ENCODE results near the gene DNAJC5.
"Not testable (repeated sequence)": the region's sequence is repeated elsewhere in the genome, so short reads cannot be mapped to it uniquely, and the experiment has no call there.

Gene DNAJC5

DNA sequence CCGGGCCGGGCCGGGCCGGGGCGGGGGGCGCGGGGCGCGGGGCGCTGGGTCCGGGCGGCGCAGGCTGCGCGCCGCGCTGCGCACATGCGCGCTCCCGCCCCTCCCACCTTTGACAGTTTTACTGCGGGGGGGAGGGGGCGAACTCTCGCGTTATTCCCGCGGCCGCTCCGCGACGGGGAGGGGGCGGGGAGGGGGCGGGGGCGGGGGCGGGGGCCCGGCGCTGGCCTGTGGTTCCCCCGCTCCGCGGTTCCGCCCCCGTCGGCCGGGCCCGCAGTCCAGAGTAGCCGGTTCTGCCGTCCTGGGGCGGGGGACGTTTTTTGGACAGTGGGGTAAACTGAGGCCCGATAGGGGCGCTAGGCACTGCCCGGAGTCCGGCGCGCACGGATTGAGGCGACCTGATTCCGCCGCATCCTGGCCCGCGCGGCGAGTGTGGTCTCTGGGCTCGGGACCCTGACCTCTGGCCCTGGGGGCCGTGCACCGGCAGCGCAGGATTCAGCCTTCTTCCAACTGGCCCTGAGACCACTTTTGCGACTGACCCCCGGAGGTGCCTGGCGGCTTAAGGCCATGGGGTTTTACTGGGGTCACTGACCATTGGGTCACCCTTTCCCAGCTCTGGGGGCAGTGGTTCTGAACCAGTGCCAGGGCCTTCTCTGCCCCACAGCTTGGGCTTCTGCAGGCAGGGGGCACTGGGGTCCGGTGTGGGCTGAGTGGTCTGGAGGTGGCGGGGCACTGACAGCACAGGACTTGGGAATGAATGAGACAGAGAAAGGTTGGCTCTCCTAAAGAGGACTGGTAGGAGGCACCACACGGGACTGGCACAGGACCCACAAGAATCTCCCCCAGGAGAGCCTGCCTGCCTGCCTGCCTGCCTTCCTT, 75.2 kb downstream of the DNAJC5 start, which contains the start of gene ZNF512B:
Gene ZNF512B (minus strand): TSS at position 93 of the 876 bp plus-strand sequence. CDS start 1,980 bp downstream, outside the sequence.
- peak; percentile 80 for DNase-seq

DNA sequence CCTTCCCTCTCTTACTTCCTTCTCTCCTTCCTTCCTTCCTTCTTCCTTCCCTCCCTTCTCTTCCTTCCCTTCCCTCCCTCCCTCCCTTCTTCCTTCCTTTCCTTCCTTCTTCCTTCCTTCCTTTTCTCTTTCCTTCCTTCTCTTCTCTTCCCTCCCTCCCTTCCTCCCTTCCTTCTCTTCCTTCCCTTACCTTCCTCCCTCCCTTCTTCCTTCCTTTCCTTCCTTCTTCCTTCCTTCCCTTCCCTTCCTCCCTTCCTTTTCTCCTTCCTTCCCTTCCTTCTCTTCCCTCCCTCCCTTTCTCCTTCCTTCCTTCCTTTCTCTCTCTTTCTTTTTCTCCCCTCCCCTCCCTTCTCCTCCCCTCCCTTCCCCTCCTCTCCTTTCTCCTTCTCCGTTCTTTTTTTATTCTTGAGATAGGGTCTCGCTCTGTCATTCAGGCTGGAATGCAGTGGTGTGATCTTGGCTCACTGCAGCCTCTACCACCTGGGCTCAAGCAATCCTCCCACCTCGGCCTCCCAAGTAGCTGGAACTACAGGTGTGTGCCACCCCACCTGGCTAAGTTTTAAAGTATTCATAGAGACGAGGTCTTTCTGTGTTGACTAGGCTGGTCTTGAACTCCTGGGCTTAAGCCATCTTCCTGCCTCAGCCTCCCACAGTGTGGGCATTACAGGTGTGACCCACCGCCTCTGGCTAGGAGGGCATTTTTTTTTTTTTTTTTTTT, 75.9 kb downstream of the DNAJC5 start:
- DNase-seq: no peak

DNA sequence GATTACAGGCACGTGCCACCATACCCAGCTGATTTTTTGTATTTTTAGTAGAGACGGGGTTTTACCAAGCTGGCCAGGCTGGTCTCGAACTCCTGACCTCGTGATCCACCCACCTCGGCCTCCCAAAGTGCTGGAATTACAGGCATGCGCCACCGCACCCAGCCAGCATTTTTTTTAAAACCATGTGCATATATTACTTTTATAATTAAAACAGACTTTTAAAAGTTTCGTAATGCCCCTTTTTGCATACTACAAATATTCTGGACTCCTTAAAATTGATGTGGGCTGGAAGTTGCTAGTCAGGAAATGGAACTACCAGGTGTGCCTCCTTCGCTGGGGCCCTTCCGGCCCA, 77.0 kb downstream of the DNAJC5 start:
- DNase-seq: not testable (repeated sequence)

DNA sequence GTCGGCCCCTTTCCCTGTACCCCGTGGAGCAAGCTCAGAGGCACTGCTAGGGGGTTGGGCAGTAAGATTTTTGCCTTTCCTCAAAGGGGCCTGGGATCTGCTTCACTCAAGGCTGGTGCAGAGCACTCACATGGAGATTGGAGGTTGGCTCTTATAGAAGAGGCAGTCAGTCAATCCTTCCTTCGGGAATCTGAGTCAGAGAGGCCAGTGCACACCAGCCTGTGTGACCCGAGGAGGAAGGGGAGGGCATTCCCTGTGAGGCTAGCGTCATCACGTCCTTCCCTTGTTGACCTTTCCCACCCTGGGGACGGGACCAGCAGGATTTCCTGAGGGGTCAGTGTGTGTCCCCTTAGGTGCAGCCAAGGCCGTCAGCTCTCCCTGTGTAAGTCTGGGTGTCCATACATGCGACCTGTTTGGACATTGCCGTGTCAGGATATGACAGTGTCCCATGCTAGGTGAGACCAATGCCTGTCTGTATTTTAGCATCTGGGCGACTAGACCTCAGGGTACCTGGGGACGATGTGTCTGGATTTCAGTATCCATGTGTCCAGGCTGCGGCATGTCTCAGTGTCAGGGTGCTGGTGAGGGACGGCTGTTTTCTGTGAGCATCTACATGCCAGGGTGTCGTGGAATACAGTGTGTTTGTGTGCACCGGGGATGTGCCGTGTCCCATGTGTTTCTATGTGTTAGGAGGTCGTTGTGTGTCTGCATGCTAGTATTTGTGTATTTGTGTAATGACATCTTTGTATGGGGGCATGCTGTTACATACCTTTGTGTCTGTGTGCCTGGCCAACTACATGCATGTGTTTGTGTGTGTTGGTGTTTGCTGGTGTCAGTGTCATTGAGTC, 77.6 kb downstream of the DNAJC5 start:
- no peak for DNase-seq

DNA sequence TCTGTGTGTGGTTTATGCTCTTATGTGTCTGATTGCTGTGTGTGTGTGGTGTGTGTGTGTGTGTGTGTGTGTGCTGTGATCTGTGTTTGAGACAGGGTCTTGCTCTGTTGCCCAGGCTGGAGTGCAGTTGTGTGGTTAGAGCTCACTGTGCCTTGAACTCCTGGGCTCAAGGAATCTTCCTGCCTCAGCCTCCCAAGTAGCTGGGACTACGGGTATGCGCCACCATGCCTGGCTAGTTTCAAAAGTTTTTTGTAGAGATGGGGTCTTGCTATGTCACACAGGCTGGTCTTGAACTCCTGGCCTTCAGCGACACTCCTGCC, 78.2 kb downstream of the DNAJC5 start:
- DNase-seq: no peak

DNA sequence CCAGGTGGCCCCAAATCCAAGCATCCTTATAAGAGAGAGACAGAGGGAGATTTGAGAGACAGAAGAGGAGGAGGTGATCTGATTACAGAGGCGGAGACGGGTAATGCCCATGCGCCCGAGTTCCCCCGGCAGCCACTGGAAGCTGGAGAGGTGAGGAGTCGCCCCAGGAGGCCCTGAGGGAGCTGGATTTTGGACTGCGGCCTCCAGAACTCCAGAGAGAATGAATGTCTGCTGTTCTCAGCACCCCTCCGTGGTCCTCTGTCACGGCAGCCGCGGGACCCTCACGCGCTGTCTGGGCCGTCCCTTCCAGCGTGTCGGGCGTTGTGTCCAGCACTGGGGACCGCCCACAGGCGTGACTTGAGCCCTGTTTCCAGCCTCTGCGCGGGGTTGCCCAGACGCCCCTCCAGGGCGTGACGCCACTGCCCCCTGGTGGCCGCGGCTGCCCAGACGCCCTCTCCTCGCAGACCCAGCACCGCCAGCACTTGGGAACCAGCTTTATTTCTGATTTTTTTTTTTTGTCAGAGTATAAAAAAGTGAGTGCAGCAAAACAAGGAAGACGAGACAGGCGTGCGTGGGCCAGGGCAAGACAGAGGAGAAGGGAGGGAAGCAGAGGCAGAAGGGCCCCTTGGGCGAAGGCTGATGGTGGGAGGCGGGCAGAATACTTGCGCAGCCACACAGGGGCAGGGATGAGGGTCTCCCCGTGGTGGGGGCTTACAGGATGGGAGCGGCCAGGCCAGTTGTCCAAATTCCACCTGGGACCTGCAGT, 78.9 kb downstream of the DNAJC5 start:
- DNase-seq: peak; percentile 94

DNA sequence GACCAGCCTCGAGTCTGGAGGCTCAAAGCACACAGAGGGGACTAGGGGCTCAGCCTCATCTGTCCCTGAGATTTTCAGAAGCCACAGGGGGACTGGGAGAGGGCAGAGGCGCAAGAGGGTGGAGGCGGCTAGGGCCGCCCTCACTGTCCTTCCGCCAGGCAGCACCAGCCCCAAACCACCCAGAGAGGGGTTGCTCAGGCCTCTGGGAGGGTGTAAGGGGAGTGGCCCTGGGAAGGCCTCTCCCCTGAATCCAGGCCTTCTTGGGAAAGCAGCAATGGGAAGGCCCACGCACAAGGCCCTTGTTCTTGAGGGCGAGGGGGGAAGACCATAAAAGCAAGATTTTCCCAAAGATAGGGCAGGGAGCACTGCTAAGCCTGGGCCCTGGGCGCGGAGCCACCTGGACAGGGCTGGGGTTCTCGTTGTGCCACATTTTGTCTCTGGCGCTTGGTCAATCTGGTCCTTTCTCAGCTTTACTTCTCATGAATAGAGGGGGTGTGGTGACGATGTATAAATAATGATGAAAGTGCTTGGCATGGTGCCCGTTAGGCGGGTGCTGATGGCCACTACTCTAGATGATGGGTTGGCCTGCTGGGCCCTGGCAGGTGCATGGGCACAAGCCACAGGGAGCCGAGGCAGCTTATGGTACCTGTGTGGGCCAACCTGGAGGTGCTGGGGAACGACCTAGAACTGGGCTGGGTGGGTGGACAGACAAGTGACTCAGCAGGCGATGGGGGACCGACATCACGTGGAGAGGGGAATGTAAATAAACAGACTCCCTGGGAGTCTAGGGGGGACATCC, 79.7 kb downstream of the DNAJC5 start:
- DNase-seq: no peak

DNA sequence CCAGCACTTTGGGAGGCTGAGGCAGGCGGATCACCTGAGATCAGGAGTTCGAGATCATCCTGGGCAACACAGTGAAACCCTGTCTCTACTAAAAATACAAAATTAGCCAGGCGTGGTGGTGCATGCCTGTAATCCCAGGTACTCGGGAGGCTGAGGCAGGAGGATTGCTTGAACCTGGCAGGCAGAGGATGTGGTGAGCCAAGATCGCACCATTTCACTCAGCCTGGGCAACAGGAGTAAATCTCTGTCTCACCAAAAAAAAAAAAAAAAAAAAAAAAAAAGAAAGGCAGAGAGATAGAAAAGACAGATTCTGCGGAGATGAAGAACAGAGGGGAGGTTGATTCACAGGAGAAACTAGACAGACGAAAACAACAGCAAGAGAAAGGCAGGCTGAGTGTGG, 81.6 kb downstream of the DNAJC5 start:
- DNase-seq: not testable (repeated sequence)

DNA sequence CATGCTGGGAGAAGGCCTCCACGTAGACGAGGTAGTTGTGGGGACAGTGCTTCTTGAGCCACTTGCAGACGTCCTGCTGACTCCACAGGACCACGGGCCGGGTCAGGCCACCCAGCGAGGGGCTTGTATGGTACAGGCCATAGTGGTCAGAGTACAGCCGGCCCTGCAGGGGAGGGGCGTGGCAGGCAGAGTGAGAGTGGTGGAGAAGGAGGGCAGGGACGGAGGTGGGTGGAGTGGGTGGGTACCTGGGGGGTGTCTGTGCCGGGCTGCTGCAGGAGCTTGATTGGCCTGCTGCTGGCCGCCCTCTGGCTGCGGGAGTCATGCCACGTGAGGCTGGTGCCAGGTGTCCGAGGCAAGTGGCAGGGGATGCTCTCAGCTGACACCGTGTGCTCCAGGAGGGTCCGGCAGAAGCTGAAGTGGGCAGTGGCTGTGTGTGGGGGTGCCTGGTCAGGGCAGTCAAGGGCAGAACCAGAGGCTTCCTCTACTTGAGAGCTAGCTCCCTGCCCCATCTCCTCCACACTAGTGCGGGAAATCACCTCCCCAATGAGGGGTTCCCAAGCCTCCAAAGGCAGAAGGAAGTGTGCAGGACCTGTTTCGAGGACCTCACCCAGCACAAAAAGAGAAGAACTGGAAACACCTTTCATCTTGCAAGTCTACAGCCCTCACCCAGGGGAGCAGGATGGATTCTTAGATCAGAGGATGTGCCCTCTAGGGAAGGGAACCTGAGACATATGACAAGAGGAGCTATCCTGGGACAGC, 82.2 kb downstream of the DNAJC5 start:
- DNase-seq: no peak

DNA sequence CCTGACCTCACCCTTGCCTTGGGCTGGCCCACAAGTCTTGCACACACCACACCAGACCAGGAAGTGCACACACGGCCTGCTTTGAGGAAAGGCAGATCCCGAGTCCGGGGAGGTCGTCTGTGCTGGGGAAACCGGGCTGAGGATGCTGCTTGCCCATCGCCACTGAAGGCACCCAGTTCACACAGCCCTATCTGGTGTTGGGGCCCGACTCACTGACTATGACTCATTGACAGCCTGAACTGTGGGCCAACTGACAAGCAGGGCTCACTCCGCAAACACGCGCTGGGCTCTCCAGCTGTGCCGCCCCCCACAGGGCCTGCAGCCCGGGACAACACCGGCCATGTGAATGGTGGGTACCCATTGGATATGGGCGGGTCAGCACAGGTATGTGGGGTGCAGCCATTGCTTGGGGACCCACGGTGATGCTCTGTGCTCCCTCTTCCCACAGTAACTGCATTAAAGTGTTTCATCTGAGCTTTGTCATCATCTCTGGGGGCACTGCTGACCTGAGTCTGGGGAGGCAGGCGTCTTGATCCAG, 82.9 kb downstream of the DNAJC5 start:
- no peak for DNase-seq

DNA sequence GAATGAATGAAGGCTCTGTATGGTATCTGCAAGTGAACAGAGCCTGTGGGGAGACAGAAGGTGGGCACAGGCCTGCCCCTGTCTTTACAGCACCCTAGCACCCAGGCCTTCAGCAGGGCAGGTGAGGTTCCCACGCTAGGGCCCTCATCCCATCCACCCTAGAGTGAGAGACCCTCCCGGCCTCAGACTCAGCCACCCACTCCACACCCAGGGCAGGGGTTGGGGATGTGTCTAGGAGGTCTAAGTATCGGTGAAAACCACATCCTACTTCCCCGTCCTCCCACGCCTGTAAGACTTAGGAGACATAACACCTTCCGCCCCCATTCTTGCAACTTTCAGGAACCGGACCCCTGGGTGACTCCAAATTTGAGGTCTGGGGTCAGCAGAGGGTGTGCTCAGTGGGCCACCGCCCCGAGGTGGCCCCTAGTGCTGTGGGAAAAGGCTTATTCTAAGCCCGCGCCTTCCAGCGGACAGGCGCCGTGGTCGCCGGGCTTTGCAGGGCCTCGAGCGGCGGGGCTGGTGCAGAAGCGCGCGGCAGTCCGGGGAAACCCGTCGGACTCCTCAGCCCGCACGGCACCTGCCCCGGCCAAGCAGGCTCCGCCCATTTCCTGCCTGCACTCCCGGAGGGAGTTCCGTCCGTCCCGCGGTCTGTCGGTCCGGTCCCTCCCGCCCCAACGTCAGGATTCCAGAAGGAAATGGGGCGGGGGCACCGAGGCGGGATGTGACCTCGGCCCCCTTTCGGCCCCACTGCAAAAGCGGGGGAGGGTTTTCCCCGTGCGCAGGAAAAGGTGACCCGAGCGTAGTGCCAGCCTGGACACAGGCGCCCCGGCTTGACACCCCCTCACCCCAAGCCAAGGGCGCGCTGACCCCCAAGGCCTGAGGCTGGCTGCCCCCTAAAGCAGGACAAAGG, 83.6 kb downstream of the DNAJC5 start:
- peak; percentile 54 for DNase-seq

DNA sequence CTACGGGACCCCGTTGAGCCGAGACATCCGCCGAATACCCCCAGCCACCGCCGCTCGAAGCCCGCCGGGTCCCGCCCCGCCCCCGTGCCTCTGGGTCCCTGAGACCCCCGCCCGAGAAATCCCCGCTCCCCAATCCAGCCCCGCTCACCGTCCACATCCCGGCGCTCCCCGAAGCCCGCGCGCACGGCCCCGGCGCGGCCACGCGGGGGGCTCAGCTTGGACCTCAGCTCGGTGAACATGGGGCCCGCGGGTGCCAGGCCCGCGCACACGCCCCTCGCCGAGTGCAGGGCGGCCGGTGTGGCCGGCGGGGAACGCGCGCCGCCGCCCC, 84.3 kb downstream of the DNAJC5 start:
- DNase-seq: peak; percentile 43

DNA sequence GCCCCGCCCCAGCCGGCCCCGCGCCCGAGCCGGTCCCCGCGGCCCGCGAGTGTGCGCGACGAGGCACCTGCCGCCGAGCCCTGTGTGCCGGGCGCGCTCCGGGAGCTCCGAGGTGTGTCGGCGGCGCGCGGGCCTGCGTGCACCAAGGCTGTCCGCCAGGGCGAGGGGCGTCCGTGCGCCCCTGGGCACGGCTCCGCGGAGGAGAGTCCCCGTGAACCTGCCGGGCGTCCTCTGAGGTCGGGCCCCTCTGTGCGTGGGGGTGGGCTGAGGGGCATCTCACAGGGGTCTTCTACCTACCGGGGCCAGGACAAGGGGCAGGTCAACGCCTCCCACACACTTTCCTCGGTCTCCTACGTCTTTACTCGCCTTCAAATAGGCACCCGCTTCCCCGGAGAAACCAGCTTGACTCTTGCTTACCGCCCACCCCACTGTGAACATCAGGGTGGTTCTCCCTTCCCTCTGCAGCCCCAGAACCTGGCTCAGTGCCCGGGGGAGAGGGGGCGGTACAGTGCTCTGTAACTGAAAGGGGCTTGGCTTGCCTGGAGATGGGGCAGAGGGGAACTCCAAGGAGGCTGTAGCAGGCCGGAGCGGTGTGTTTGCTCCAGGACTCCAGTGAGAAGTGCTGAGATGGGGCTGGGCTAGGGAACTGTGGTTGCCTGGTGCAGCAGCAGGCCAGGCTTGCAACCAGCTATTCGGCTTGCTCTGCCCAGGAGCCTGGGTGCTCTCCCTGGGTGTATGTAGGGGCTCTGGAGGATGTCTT, 84.8 kb downstream of the DNAJC5 start, which contains the start of gene SAMD10:
Gene SAMD10 (minus strand): TSS at position 86 of the 760 bp plus-strand sequence. CDS start 175 bp downstream, outside the sequence.
- peak; percentile 81 for DNase-seq

DNA sequence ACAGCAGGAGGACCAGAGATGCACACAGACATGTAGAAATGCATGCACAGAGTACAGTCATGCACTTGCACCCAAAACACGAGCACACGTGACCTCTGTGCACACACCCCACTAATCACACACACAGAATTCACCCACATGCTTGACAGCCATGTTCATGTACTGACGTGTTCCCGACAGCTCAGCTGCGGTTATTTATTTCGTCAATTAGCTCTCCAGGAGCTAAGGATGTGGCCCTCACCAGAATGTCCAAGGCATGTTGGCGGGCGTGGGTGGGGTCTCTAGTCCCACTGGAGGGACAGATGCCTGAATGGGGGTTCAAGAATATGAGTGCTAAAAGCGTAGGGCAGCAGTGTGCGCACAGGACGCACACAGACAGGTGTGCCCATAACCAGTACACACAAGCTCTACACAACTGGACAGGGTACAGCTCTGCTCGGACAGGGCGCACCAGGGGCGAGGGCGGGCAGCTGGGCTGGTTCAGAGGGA, 85.4 kb downstream of the DNAJC5 start:
- peak; percentile 45 for DNase-seq

DNA sequence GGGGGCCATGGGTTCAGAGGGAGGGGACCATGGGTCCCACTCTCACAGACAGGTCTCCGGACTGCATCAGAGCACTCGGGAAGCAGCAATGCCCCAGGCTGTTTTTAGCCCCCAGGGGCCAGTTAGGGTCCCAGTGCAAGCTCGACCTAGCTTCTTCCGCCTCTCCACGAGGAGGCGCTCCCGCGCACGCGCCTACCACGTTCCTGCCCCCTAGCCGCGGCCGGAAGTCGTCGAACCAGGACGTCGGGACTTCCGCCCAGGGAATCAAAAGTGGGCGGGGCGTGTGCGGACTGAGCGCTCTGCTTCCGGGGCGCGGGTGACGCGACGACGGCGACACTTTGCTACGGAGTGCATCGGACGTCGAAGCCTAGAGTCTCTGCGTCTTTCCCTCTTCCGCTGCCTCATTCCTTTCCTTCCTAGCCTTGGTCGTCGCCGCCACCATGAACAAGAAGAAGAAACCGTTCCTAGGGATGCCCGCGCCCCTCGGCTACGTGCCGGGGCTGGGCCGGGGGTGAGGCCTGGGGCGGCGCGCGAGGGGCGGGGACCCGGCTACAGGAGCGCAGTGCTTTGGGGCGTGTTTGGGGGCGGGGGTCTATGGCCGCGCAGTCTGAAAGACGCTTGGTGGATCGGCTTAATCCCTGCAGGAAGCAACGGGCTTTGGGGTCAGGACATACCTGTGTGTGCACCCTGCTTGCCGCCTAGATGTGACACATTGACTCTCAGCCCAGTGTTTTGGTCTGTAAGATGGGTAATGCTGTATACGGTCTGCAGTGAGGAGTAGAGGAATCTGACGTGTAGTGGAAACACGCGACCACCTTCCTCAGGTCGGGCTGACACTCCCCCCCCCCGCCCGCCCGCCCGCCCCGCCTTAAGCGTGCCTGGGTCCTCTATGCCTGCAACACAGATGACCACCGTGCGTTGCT, 86.1 kb downstream of the DNAJC5 start, which contains the start of gene PRPF6:
Gene PRPF6 (plus strand): TSS at position 327 of the 923 bp plus-strand sequence. CDS start 114 bp downstream, at position 441.
- DNase-seq: peak; percentile 98

DNA sequence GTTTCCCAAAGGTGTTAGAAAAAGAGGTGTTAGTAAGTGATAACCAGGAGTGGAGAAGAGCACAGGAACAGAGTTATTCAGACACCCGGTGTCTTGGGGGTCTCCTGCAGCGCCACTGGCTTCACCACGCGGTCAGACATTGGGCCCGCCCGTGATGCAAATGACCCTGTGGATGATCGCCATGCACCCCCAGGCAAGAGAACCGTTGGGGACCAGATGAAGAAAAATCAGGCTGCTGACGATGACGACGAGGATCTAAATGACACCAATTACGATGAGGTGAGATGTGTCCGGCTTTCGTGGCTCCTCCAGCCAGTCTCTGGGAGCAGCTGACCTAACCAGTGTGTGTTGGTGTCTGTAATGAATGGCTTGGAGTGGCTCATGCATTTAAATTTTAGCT, 88.0 kb downstream of the DNAJC5 start:
- no peak for DNase-seq

Measured in eye (tissue), 1 donor.